Natural killer cell treated with Interleukin-12 subunit alpha and Interleukin-12 subunit beta and Interleukin-15 and Interleukin-18, amount 100 ng/mL, for 72 hours (primary cell): ENCODE measurements around the gene TRIP12. TPM values are rescaled to one million over a fixed set of nuclear protein-coding genes. Genes with fewer than 3 reads are reported as not detected.
A peak's percentile ranks its signal among the peaks of the same experiment; 100 is the strongest.

ENCODE experiments used
- ATAC-seq, 2 donors: fragments of 150-1000 bp; cut with Tn5 transposase in 1 of 2; sonication (Bioruptor Pico), chemical (Tn5 transposase) in 1 of 2; 2 replicates each; pipeline ENCODE4 v1.10.0; 2021
- DNase-seq: peaks from one replicate; pipeline ENCODE4 v3.0.0; 2022; ENCODE audit warnings: low spot score
- H3K27ac Mint-ChIP-seq, 2 donors: 1 replicate in 1 of 2; 2 replicates in 1 of 2; pipeline ENCODE4 v1.8.0; 2022; ENCODE audit warnings: mixed read lengths in 2 of 2, mild to moderate bottlenecking in 1 of 2, moderate library complexity in 1 of 2
- H3K27me3 Mint-ChIP-seq, 2 donors: 1 replicate in 1 of 2; 2 replicates in 1 of 2; pipeline ENCODE4 v1.8.0; 2022; ENCODE audit warnings: mixed read lengths in 2 of 2
- H3K36me3 Mint-ChIP-seq: one replicate; pipeline ENCODE4 v1.8.0; 2022; ENCODE audit warnings: mixed read lengths
- H3K4me1 Mint-ChIP-seq, 2 donors: 1 replicate in 1 of 2; 2 replicates in 1 of 2; pipeline ENCODE4 v1.8.0; 2022; ENCODE audit warnings: low read depth in 2 of 2, mixed read lengths in 2 of 2, mild to moderate bottlenecking in 1 of 2
- H3K4me3 Mint-ChIP-seq: one replicate; pipeline ENCODE4 v1.8.0; 2022; ENCODE audit warnings: mixed read lengths
- H3K9me3 Mint-ChIP-seq: 2 replicates; pipeline ENCODE4 v1.8.0; 2022; ENCODE audit warnings: mixed read lengths
- total RNA-seq, 2 donors: library from RNA; stranded (reverse); gene quantifications; one replicate each; pipeline ENCODE4 v1.2.3, GENCODE V29; 2022

TRIP12 gene
- total RNA-seq, 2 donors from 2014 or later = 262 to 350 TPM

DNA sequence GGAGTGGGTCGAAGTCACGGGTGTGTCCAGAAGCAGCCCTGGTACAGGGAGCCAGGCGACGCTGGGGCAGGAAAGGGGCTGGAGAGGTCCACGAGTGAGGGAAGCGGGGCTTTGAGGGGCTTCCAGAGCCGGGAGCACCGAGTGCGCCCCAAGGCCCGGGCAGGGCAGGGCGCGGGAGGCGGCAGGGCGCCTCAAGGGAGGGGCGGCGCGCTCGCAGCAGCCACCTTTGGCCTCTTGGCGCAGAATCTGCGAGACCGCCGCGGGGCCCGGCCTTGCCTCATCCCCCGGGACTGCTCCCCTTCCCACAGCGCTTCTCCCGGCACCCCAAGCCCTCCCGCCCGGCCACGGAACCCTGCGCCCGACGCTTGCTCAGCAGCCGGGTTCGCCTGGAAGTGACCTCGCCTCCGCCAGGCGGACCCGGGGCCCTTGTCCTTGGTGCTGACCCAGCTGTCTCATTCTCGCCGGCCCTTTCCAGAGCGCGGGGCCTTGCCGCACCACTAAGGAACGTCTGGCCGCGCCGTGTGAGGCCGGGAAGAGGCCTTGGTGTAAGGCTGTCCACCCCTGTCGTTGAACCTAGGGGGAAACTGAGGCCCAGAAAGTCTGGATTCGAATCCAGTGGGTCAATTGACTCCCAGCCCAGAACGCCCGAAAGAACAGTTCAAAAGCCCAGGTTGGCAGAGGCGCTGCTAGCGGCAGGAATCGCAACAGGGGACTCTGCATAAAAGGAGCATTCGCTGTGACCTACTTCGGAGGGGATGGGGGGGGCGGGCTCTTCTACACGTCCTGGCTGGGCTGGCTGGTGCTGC is 206.9 kb downstream of the TRIP12 start:
- H3K9me3 Mint-ChIP-seq = no peaks in the 10 kb centered on the region
- no peaks in the 10 kb centered on the region for H3K36me3 Mint-ChIP-seq
- H3K27me3 Mint-ChIP-seq = peaks cover 48 to 70% of the 10 kb centered on the region in 2 donors
- H3K4me3 Mint-ChIP-seq = no peak overlapping the region
- DNase-seq (no peak), ATAC-seq (peak; percentile 66 to 72)
- H3K27ac Mint-ChIP-seq = no peak overlapping the region
- peaks cover 0 to 5% of the 10 kb centered on the region in 2 donors for H3K4me1 Mint-ChIP-seq

DNA sequence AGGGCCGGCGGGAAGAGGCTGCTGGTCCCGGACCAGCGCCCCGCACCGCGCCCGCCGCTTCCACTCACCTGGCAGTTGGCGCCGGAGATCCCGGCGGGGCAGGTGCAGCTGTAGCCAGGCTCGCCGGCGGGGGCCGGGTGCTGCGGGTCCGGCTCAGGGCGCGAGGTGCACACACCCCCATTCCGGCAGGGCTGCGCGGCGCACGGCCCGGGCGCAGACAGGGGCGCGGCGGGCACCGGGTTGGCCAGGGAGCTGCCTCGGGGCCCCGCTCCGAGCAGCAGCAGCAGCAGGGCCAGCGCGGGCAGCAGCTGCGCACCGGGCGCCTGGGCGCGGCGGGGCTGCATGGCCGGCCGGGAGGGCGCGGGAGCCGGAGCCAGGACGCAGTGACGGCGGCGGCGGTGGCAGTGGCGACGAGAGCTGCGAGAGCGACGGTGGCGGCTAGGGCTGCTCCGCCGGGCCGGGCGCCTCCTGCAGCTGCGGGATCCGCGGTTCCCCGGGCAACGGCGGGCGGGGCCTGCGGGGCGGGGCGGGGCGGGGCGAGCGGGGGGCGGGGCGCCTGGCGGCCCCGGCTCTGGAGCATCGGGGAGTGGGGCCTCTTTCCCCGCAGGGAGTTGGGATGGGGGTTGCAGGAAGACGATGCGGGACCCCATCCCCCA is 207.6 kb downstream of the TRIP12 start, which contains the start of gene DNER:
DNER (minus strand) TSS at position 476 of the 656 bp plus-strand sequence; CDS start at position 344, 132 bp downstream.
- no peak within 1 kb of the TSS for H3K4me3 Mint-ChIP-seq

More for the DNA sequence above, 207.6 kb downstream of the TRIP12 start, which contains the start of gene DNER:
- DNase-seq (no peak), ATAC-seq (peak; percentile 88 to 89)
- H3K9me3 Mint-ChIP-seq = no peaks in the 10 kb centered on the region
- H3K36me3 Mint-ChIP-seq = no peaks in the 10 kb centered on the region
- peaks cover 48 to 69% of the 10 kb centered on the region in 2 donors for H3K27me3 Mint-ChIP-seq
- H3K27ac Mint-ChIP-seq = no peak within 1 kb of the TSS
- peaks cover 0 to 5% of the 10 kb centered on the region in 2 donors for H3K4me1 Mint-ChIP-seq

Other genes starting within 250 kb of the TRIP12 start
- under 1 TPM in 1 of 2 donors, not detected in 1; 0.14 TPM for gene DNER, start 207.5 kb downstream of the TRIP12 start, total RNA-seq
- under 1 TPM; 0.36 to 0.67 TPM for gene FBXO36, start 494 bp upstream of the TRIP12 start, total RNA-seq
- gene SLC16A14, start 146.9 kb upstream of the TRIP12 start, total RNA-seq = under 1 TPM in 1 of 2 donors, not detected in 1; 1.00 TPM